ENCODE data around the gene HCAR2.
A peak's percentile ranks its signal among the peaks of the same experiment; 100 is the strongest.
"Not testable (repeated sequence)": the region's sequence is repeated elsewhere in the genome, so short reads cannot be mapped to it uniquely, and the experiment has no call there.

Gene HCAR2

GRCh38 chr12:122702890-122703611 is at the start of gene HCAR2:
HCAR2 (minus strand) TSS chr12:122703357; CDS start chr12:122703283, 74 bp downstream.
- not testable (repeated sequence) for H3K4me3 ChIP-seq (ENCODE audit: control insufficient read depth, low read depth, low read length)
- peak; percentile 31 for DNase-seq (ENCODE audit: low read depth)

- TF ChIP-seq CTCF (conservative IDR thresholded peaks at IDR 0.05; ENCODE audit: control insufficient read depth, insufficient read depth, low read depth, low read length) = peak; percentile 62
- DNase-seq (ENCODE audit: low read depth) = peak; percentile 99
- H3K4me3 ChIP-seq (ENCODE audit: control insufficient read depth, low read depth, low read length) = peak within 1 kb of the TSS; percentile 97
Observed at GRCh38 chr12:122752464-122753318, 49.5 kb upstream of the HCAR2 start, which contains the start of gene DENR. DENR (plus strand) TSS chr12:122752824; CDS start chr12:122753702, 878 bp downstream.

GRCh38 chr12:122750781-122751515 is 47.8 kb upstream of the HCAR2 start:
- not testable (repeated sequence) for H3K4me3 ChIP-seq (ENCODE audit: control insufficient read depth, low read depth, low read length); DNase-seq (ENCODE audit: low read depth)

GRCh38 chr12:122749569-122750332 is 46.6 kb upstream of the HCAR2 start:
- no peak overlapping the region for H3K4me3 ChIP-seq (ENCODE audit: control insufficient read depth, low read depth, low read length)
- DNase-seq (ENCODE audit: low read depth) = peak; percentile 9
- TF ChIP-seq CTCF (conservative IDR thresholded peaks at IDR 0.05; ENCODE audit: control insufficient read depth, insufficient read depth, low read depth, low read length) = no peak

- TF ChIP-seq CTCF (conservative IDR thresholded peaks at IDR 0.05; ENCODE audit: control insufficient read depth, insufficient read depth, low read depth, low read length) = no peak
Observed at GRCh38 chr12:122747224-122748135, 44.3 kb upstream of the HCAR2 start.

GRCh38 chr12:122743895-122744525 is 40.9 kb upstream of the HCAR2 start:
- H3K4me3 ChIP-seq (ENCODE audit: control insufficient read depth, low read depth, low read length) = no peak overlapping the region
- TF ChIP-seq CTCF (conservative IDR thresholded peaks at IDR 0.05; ENCODE audit: control insufficient read depth, insufficient read depth, low read depth, low read length) = no peak
- DNase-seq (ENCODE audit: low read depth) = no peak

More at GRCh38 chr12:122747224-122748135, 44.3 kb upstream of the HCAR2 start:
- DNase-seq (ENCODE audit: low read depth) = no peak
- H3K4me3 ChIP-seq (ENCODE audit: control insufficient read depth, low read depth, low read length) = no peak overlapping the region
